PC-3 (cell line): ENCODE results near the gene HSF4.

Source experiments
- EZH2 ChIP-seq: fragments of 300-600 bp; sonication (generic); IDR thresholded peaks from one replicate; pipeline ENCODE4 v1.6.1; 2017; ENCODE audit warnings: antibody characterized with exemption, mild to moderate bottlenecking, low read length; ENCODE audit not compliant: unreplicated experiment
- EZH2phosphoT487 ChIP-seq: fragments of 300-600 bp; sonication (generic); IDR thresholded peaks from 2 replicates; pipeline ENCODE4 v1.6.1; 2018; ENCODE audit warnings: mild to moderate bottlenecking, antibody characterized with exemption, low read length, borderline replicate concordance
- TF ChIP-seq, protein P1 (sequence below): fragments of 300-600 bp; sonication (generic); conservative IDR thresholded peaks from 2 replicates; pipeline ENCODE4 v1.5.1; 2017; ENCODE audit warnings: antibody characterized with exemption, low read depth, mild to moderate bottlenecking, low read length

DNA sequence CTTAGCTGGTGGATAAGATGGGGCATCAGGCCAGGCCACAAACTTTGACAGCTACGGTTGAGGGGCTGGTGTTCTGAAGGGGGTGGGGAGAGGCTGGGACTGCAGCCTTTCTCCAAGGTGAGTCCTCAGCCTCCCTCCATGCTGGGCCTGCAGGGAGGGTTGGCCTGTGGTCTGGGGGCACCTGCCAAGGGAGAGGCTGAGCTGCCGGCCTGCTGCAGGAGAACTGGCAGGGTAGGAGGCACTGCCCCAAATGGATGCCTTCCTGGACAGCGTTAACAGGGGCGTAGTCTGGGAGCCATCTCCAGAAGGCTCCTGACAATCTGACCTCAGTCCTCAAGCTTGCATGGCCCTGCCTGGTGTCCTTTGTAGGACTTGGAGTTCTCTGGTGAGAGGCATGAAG, 39.5 kb downstream of the HSF4 start:
- TF ChIP-seq EZH2phosphoT487: no peak
- TF ChIP-seq, protein P1, sequence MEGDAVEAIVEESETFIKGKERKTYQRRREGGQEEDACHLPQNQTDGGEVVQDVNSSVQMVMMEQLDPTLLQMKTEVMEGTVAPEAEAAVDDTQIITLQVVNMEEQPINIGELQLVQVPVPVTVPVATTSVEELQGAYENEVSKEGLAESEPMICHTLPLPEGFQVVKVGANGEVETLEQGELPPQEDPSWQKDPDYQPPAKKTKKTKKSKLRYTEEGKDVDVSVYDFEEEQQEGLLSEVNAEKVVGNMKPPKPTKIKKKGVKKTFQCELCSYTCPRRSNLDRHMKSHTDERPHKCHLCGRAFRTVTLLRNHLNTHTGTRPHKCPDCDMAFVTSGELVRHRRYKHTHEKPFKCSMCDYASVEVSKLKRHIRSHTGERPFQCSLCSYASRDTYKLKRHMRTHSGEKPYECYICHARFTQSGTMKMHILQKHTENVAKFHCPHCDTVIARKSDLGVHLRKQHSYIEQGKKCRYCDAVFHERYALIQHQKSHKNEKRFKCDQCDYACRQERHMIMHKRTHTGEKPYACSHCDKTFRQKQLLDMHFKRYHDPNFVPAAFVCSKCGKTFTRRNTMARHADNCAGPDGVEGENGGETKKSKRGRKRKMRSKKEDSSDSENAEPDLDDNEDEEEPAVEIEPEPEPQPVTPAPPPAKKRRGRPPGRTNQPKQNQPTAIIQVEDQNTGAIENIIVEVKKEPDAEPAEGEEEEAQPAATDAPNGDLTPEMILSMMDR: no peak
- no peak for TF ChIP-seq EZH2
